GM12878 (cell line): ENCODE measurements around the gene BTBD1. TPM values are rescaled to one million over a fixed set of nuclear protein-coding genes. Genes with fewer than 3 reads are reported as not detected.
A peak's percentile ranks its signal among the peaks of the same experiment; 100 is the strongest.

Source experiments
- ATAC-seq: fragments of 200-7000 bp; cut with Tn5 transposase; 3 replicates; pipeline ENCODE4 v1.9.1; 2020; ENCODE audit warnings: mild to moderate bottlenecking, moderate library complexity
- BruUV-seq: library from RNA; stranded (reverse); fragments of 400-500 nt; replicated peaks from 2 replicates; lab custom pipeline; 2021; lab: Mats Ljungman, UMichigan
- CTCF ChIA-PET: fragments of 300-600 bp; sonication (Branson Sonifier 250); formaldehyde crosslinking; extraction: SDS; loops from one replicate; lab custom pipeline; 2021; ENCODE audit warnings: inconsistent platforms; lab: Yijun Ruan, JAX
- POLR2A ChIA-PET: fragments of 350-600 bp; formaldehyde crosslinking; extraction: SDS; loops from one replicate; lab custom pipeline; 2021; ENCODE audit warnings: inconsistent platforms; lab: Charles Lee
- RAD21 ChIA-PET: fragments of 300-600 bp; sonication (Branson Sonifier 250); formaldehyde crosslinking; loops from one replicate; lab custom pipeline; 2023; ENCODE audit warnings: antibody characterized with exemption; ENCODE audit not compliant: unreplicated experiment; lab: Charles Lee
- SMC1A ChIA-PET: fragments of 300-600 bp; sonication (Branson Sonifier 250); formaldehyde crosslinking; loops from one replicate; lab custom pipeline; 2023; ENCODE audit not compliant: unreplicated experiment, uncharacterized antibody; lab: Charles Lee
- DNase-seq: peaks from one replicate; pipeline ENCODE4 v3.0.0-alpha.2; 2011; ENCODE audit warnings: low read depth, low spot score
- FAIRE-seq: peaks from 3 replicates; lab custom pipeline; 2011; peaks lifted over from hg19 to GRCh38; lab: Jason Lieb, UNC
- H2AFZ ChIP-seq: 2 replicates; pipeline ENCODE4 v1.6.0; 2011; ENCODE audit warnings: low read depth, low read length, control low read depth; ENCODE audit not compliant: control insufficient read depth
- H3K27ac ChIP-seq: 2 replicates; pipeline ENCODE4 v1.5.1; 2011; ENCODE audit warnings: control low read depth; ENCODE audit not compliant: control insufficient read depth, insufficient read depth
- H3K27me3 ChIP-seq, 2 experiments: replicated peaks in 1 of 2; 2 replicates each; pipeline versions ENCODE4 v1.6.0 to v1.6.1; 2011; ENCODE audit warnings: low read length in 1 of 2; ENCODE audit not compliant: control insufficient read depth in 2 of 2, insufficient read depth in 2 of 2
- H3K36me3 ChIP-seq, 2 experiments: 2 replicates each; pipeline ENCODE4 v1.5.1; 2011; ENCODE audit warnings: low read length in 1 of 2; ENCODE audit not compliant: control insufficient read depth in 2 of 2, insufficient read depth in 2 of 2
- H3K4me1 ChIP-seq: 2 replicates; pipeline ENCODE4 v1.6.1; 2011; ENCODE audit warnings: mild to moderate bottlenecking, low read length, moderate library complexity, mixed read lengths; ENCODE audit not compliant: control insufficient read depth, insufficient read depth
- H3K4me2 ChIP-seq: 2 replicates; pipeline ENCODE4 v1.6.0; 2011; ENCODE audit warnings: control low read depth; ENCODE audit not compliant: control insufficient read depth, insufficient read depth
- H3K4me3 ChIP-seq: fragments of 200-600 bp; sonication (generic); 2 replicates; pipeline ENCODE4 v1.5.1; 2016
- H3K79me2 ChIP-seq: 2 replicates; pipeline ENCODE4 v1.6.0; 2011; ENCODE audit warnings: low read length; ENCODE audit not compliant: control insufficient read depth, insufficient read depth
- H3K9ac ChIP-seq: 2 replicates; pipeline ENCODE4 v1.8.0; 2011; ENCODE audit warnings: low read length, control low read depth, mixed read lengths; ENCODE audit not compliant: control insufficient read depth, insufficient read depth
- H3K9me3 ChIP-seq: replicated peaks from 3 replicates; pipeline ENCODE4 v1.5.1; 2011; ENCODE audit warnings: mild to moderate bottlenecking, low read length; ENCODE audit not compliant: control insufficient read depth, insufficient read depth
- H4K20me1 ChIP-seq: 2 replicates; pipeline ENCODE4 v1.6.0; 2011; ENCODE audit not compliant: control insufficient read depth, insufficient read depth
- BCL11A ChIP-seq: IDR thresholded peaks from 2 replicates; pipeline ENCODE4 v1.6.1; 2011; ENCODE audit warnings: low read depth, low read length
- BHLHE40 ChIP-seq, 2 experiments: fragments of 450-650 bp in 1 of 2; IDR thresholded peaks; 2 replicates each; pipeline ENCODE4 v1.6.1; 2011 to 2017; ENCODE audit warnings: low read depth in 2 of 2, borderline replicate concordance in 1 of 2, improper control_type of control experiment in 1 of 2, low read length in 1 of 2, mild to moderate bottlenecking in 1 of 2
- EP300 ChIP-seq, 2 experiments: fragments of 150-350 bp in 1 of 2; IDR thresholded peaks; 2 replicates each; pipeline ENCODE4 v1.6.1; 2011 to 2012; ENCODE audit warnings: low read depth in 2 of 2, low read length in 2 of 2, borderline replicate concordance in 1 of 2, improper control_type of control experiment in 1 of 2, inconsistent platforms in 1 of 2; ENCODE audit not compliant: control insufficient read depth in 1 of 2
- GABPA ChIP-seq: IDR thresholded peaks from 2 replicates; pipeline ENCODE4 v1.6.1; 2014; ENCODE audit warnings: antibody characterized with exemption, low read depth, mild to moderate bottlenecking, inconsistent platforms
- IKZF2 ChIP-seq, 2 experiments: fragments of 450-650 bp; IDR thresholded peaks; 2 replicates each; pipeline ENCODE4 v1.6.1; 2017; ENCODE audit warnings: mild to moderate bottlenecking in 2 of 2, moderate library complexity in 2 of 2
- MTA2 ChIP-seq: fragments of 450-650 bp; IDR thresholded peaks from 2 replicates; pipeline ENCODE4 v1.6.1; 2016; ENCODE audit warnings: low read depth, mild to moderate bottlenecking, moderate library complexity
- NR2F1 ChIP-seq: fragments of 450-650 bp; conservative IDR thresholded peaks from 2 replicates; pipeline ENCODE4 v1.6.1; 2017; ENCODE audit warnings: mild to moderate bottlenecking
- STAT1 ChIP-seq: fragments of 450-650 bp; conservative IDR thresholded peaks from 2 replicates; pipeline ENCODE4 v1.6.1; 2014; ENCODE audit warnings: antibody characterized with exemption, mild to moderate bottlenecking
- WGBS: methylation state at CpG from one replicate; pipeline ENCODE4 v1.1.6; 2016; ENCODE audit warnings: low lambda C conversion rate; ENCODE audit not compliant: insufficient replicate concordance, insufficient coverage; ENCODE audit errors: missing lambda C conversion rate; 5-methylcytosine and 5-hydroxymethylcytosine counted together
- in situ Hi-C: fragments of 300-500 bp; cut with MboI; formaldehyde crosslinking; loops from 9 replicates; pipeline ENCODE4 v1.14.3; 2018; ENCODE audit warnings: mixed read lengths
- intact Hi-C: fragments of 100-400 bp; cut with micrococcal nuclease; formaldehyde crosslinking; loops from one replicate; pipeline ENCODE4 v1.14.2; 2022; ENCODE audit not compliant: unreplicated experiment
- polyA plus RNA-seq, 11 experiments: library from polyadenylated mRNA; depleted of rRNA in 4 of 11; unstranded in 6 of 11; stranded (reverse) in 5 of 11; fragments of >200 nt; fragmentation: Nextera tagmentation in 4 of 11; fragmentation: Illumina TruSeq in 1 of 11; extraction: Ambion mirVana in 4 of 11; extraction: Trizol in 1 of 11; gene quantifications; 1 replicate in 1 of 11; 2 replicates in 10 of 11; pipeline versions ENCODE4 v1.2.1 to v1.2.3, GENCODE V29; 2011 to 2016; ENCODE audit warnings: inconsistent platforms in 2 of 11, missing spikeins in 2 of 11, low read depth in 1 of 11
- total RNA-seq, 4 experiments: library from RNA; depleted of rRNA in 3 of 4; stranded (reverse); fragments of >200 nt in 3 of 4; fragmentation: Illumina TruSeq in 1 of 4; extraction: Trizol in 1 of 4; gene quantifications; 2 replicates each; pipeline versions ENCODE4 v1.2.1 to v1.2.3, GENCODE V29; 2013 to 2021
- TF ChIP-seq, protein P1 (sequence below): fragments of 450-650 bp; formaldehyde crosslinking; IDR thresholded peaks from 2 replicates; pipeline ENCODE4 v1.4.0; 2022; ENCODE audit warnings: mild to moderate bottlenecking, moderate library complexity
- TF ChIP-seq, protein P2 (sequence below): fragments of 450-650 bp; IDR thresholded peaks from 2 replicates; pipeline ENCODE4 v1.6.1; 2017; ENCODE audit warnings: low read depth, mild to moderate bottlenecking, moderate library complexity
- TF ChIP-seq, protein P3 (sequence below): IDR thresholded peaks from 2 replicates; pipeline ENCODE4 v1.6.1; 2011; ENCODE audit warnings: borderline replicate concordance, low read depth, mild to moderate bottlenecking, moderate library complexity, mixed read lengths, low read length; ENCODE audit not compliant: insufficient read depth; ENCODE audit errors: extremely low read length
- TF ChIP-seq, protein P4 (sequence below): fragments of 450-650 bp; formaldehyde crosslinking; IDR thresholded peaks from 2 replicates; pipeline ENCODE4 v1.4.0; 2020; ENCODE audit warnings: mild to moderate bottlenecking, moderate library complexity

Gene BTBD1
- total and polyA plus RNA-seq, 10 of the 15 experiments (the other 5 are each of a cell fraction or from before 2014, with no cell fraction given), result 17.5 to 90.4 (median 73.1) TPM

DNA sequence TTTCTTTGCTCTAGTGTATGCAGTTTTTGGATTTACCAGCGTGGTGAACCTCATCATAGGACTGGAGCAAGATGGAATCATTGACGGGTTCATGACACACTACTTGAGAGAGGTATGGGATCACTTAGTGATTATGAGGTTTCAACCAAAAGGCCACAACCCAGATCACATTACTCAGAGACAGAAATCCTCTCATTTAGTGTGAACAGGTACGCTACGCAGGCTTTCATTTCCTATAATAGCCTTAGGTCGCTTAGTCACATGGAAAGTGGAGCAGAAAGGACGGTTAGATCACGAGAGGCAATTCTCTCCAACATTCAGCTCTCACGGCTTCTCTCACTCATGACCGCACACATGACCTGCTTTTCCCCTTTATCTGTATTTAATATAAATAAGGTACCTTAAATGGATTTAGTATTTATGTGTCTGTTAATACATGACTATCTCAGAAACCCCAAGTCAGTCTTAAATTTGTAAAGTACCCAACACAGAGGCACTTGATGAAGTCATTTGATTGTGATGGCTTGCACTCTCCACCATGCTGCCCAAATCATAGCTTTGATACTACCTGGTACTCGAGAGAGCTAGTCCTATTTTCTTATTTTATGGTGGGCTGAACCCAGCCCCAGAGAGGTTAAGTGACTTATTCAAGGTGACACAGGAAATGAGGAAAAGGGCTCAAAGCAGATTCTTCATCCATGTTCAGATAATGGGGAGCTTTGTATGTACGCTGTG lies 48.9 kb upstream of the BTBD1 start:
- intact Hi-C loops, result loop anchor here (5.0 kb wide), 1 partner anchor 81 kb away; no protein-coding TSS in a partner anchor
- ChIA-PET CTCF (no interaction called here), POLR2A (interaction anchor here (1.0 kb wide), 1 partner anchor 49 kb away, joined by 3 read pairs; the partner anchor contains the start of gene BTBD1), RAD21 (no interaction called here), SMC1A (interaction anchor here (1.4 kb wide), 1 partner anchor 9 kb away, joined by 3 read pairs; no protein-coding TSS in a partner anchor)
- Histone ChIP-seq H3K36me3 (peaks cover 0 to 1% of the 10 kb centered on the region in 2 experiments; a peak in 2 of 4 replicates), H3K4me3 (no peak overlapping the region), H3K27me3 (no peaks in the 10 kb centered on the region), H3K9me3 (no peaks in the 10 kb centered on the region), H3K9ac (no peak overlapping the region), H3K79me2 (no peaks in the 10 kb centered on the region), H3K4me2 (peak overlapping the region; percentile 51), H4K20me1 (no peaks in the 10 kb centered on the region), H2AFZ (no peak overlapping the region; the same call in 1 of the 2 replicates), H3K4me1 (peaks cover 13% of the 10 kb centered on the region), H3K27ac (no peak overlapping the region)
- WGBS, result 14% methylated on average over 11 of the region's 11 CpGs
- in situ Hi-C loops, result no loop called here
- no TSS peak for BruUV-seq
- ATAC-seq (peak; percentile 93), DNase-seq (peak; percentile 56), FAIRE-seq (peak; percentile 88)
- TF ChIP-seq STAT1 (no peak), BCL11A (peak; percentile 74; the same call in 1 of the 2 replicates), MTA2 (peak; percentile 87), NR2F1 (peak; percentile 62; the same call in 1 of the 2 replicates), GABPA (no peak), BHLHE40 (IDR thresholded peaks at IDR 0.05; ENCODE audit: borderline replicate concordance in 1 of 2, low read depth in 2 of 2, low read length in 1 of 2) (peak; percentile 90), EP300 (IDR thresholded peaks at IDR 0.05; ENCODE audit: borderline replicate concordance in 1 of 2, control insufficient read depth in 1 of 2, low read depth in 2 of 2, low read length in 2 of 2) (peak; percentile 33 to 85; a peak in 3 of 4 replicates), IKZF2 (IDR thresholded peaks at IDR 0.05) (peak; percentile 66 to 74; a peak in 2 of 4 replicates)
- TF ChIP-seq, protein P1, sequence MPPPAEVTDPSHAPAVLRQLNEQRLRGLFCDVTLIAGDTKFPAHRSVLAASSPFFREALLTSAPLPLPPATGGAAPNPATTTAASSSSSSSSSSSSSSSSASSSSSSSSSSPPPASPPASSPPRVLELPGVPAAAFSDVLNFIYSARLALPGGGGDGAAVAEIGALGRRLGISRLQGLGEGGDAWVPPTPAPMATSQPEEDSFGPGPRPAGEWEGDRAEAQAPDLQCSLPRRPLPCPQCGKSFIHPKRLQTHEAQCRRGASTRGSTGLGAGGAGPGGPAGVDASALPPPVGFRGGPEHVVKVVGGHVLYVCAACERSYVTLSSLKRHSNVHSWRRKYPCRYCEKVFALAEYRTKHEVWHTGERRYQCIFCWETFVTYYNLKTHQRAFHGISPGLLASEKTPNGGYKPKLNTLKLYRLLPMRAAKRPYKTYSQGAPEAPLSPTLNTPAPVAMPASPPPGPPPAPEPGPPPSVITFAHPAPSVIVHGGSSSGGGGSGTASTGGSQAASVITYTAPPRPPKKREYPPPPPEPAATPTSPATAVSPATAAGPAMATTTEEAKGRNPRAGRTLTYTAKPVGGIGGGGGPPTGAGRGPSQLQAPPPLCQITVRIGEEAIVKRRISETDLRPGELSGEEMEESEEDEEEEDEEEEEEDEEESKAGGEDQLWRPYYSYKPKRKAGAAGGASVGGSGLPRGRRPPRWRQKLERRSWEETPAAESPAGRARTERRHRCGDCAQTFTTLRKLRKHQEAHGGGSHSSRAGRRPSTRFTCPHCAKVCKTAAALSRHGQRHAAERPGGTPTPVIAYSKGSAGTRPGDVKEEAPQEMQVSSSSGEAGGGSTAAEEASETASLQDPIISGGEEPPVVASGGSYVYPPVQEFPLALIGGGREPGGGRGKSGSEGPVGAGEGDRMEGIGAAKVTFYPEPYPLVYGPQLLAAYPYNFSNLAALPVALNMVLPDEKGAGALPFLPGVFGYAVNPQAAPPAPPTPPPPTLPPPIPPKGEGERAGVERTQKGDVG, result no peak
- TF ChIP-seq, protein P2, sequence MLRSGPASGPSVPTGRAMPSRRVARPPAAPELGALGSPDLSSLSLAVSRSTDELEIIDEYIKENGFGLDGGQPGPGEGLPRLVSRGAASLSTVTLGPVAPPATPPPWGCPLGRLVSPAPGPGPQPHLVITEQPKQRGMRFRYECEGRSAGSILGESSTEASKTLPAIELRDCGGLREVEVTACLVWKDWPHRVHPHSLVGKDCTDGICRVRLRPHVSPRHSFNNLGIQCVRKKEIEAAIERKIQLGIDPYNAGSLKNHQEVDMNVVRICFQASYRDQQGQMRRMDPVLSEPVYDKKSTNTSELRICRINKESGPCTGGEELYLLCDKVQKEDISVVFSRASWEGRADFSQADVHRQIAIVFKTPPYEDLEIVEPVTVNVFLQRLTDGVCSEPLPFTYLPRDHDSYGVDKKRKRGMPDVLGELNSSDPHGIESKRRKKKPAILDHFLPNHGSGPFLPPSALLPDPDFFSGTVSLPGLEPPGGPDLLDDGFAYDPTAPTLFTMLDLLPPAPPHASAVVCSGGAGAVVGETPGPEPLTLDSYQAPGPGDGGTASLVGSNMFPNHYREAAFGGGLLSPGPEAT, result peak; percentile 69; the same call in 1 of the 2 replicates
- TF ChIP-seq, protein P3, sequence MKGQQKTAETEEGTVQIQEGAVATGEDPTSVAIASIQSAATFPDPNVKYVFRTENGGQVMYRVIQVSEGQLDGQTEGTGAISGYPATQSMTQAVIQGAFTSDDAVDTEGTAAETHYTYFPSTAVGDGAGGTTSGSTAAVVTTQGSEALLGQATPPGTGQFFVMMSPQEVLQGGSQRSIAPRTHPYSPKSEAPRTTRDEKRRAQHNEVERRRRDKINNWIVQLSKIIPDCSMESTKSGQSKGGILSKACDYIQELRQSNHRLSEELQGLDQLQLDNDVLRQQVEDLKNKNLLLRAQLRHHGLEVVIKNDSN, result peak; percentile 29
- TF ChIP-seq, protein P4, sequence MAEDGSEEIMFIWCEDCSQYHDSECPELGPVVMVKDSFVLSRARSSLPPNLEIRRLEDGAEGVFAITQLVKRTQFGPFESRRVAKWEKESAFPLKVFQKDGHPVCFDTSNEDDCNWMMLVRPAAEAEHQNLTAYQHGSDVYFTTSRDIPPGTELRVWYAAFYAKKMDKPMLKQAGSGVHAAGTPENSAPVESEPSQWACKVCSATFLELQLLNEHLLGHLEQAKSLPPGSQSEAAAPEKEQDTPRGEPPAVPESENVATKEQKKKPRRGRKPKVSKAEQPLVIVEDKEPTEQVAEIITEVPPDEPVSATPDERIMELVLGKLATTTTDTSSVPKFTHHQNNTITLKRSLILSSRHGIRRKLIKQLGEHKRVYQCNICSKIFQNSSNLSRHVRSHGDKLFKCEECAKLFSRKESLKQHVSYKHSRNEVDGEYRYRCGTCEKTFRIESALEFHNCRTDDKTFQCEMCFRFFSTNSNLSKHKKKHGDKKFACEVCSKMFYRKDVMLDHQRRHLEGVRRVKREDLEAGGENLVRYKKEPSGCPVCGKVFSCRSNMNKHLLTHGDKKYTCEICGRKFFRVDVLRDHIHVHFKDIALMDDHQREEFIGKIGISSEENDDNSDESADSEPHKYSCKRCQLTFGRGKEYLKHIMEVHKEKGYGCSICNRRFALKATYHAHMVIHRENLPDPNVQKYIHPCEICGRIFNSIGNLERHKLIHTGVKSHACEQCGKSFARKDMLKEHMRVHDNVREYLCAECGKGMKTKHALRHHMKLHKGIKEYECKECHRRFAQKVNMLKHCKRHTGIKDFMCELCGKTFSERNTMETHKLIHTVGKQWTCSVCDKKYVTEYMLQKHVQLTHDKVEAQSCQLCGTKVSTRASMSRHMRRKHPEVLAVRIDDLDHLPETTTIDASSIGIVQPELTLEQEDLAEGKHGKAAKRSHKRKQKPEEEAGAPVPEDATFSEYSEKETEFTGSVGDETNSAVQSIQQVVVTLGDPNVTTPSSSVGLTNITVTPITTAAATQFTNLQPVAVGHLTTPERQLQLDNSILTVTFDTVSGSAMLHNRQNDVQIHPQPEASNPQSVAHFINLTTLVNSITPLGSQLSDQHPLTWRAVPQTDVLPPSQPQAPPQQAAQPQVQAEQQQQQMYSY (CRISPR knock-in tag), result no peak
